Peyer's patch (tissue), 4 donors: ENCODE results near the gene PPARGC1A. TPM values are rescaled to one million over a fixed set of nuclear protein-coding genes. Genes with fewer than 3 reads are reported as not detected.

ENCODE experiments used
- DNase-seq, 3 donors: peaks; one replicate each; pipeline ENCODE4 v3.0.0-alpha.2; 2017 to 2019
- H3K27ac ChIP-seq, 4 donors: fragments of 200-600 bp; sonication (generic); one replicate each; pipeline ENCODE4 v1.5.1; 2016 to 2019
- H3K27me3 ChIP-seq, 2 donors: fragments of 200-600 bp; sonication (generic); one replicate each; pipeline ENCODE4 v1.5.1; 2019
- H3K36me3 ChIP-seq, 3 donors: fragments of 200-600 bp; sonication (generic); one replicate each; pipeline ENCODE4 v1.5.1; 2016 to 2019
- H3K4me1 ChIP-seq, 4 donors: fragments of 200-600 bp; sonication (generic); one replicate each; pipeline ENCODE4 v1.5.1; 2016 to 2019
- H3K4me3 ChIP-seq, 4 donors: fragments of 200-600 bp; sonication (generic); 1 replicate in 3 of 4; 2 replicates in 1 of 4; pipeline ENCODE4 v1.5.1; 2016 to 2019; ENCODE audit warnings: mild to moderate bottlenecking in 1 of 4
- H3K9me3 ChIP-seq, 4 donors: fragments of 200-600 bp; sonication (generic); one replicate each; pipeline ENCODE4 v1.5.1; 2016 to 2019; ENCODE audit warnings: mild to moderate bottlenecking in 1 of 4
- POLR2A ChIP-seq, 2 donors: fragments of 450-650 bp; IDR thresholded peaks; one replicate each; pipeline ENCODE4 v1.5.1; 2017; ENCODE audit warnings: antibody characterized with exemption in 2 of 2, mild to moderate bottlenecking in 2 of 2, moderate library complexity in 2 of 2
- total RNA-seq, 4 donors: library from RNA; depleted of rRNA; stranded (reverse); fragments of >200 nt; gene quantifications; one replicate each; pipeline ENCODE4 v1.1.0, GENCODE V29; 2016
- TF ChIP-seq, protein P1 (sequence below), 6 experiments: fragments of 450-650 bp in 4 of 6; fragments of 200-600 bp in 2 of 6; sonication (generic) in 1 of 6; IDR thresholded peaks; one replicate each; pipeline ENCODE4 v1.5.1; 2017 to 2019; ENCODE audit warnings: antibody characterized with exemption in 6 of 6, mild to moderate bottlenecking in 3 of 6, moderate library complexity in 1 of 6

Gene PPARGC1A
- total RNA-seq, 4 donors from 2014 or later: 53.6 to 106 (median 66.0) TPM

DNA sequence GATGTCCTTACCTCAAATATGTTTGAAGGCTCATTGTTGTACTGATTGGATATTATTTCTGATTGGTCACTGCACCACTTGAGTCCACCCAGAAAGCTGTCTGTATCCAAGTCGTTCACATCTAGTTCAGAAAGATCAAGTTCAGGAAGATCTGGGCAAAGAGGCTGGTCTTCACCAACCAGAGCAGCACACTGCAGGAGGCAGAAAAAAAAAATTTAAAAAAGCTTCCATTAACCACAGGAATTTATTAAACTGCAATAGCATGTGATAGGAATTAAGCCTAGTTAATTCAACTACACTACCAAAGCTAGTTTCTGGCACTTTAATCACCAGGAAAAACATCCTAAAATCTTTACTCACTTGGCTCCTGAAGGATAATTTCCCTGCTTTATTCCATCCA is 5.1 kb downstream of the PPARGC1A start:
- H3K27me3 ChIP-seq: no peaks in the 10 kb centered on the region
- DNase-seq: no peak
- TF ChIP-seq, protein P1, sequence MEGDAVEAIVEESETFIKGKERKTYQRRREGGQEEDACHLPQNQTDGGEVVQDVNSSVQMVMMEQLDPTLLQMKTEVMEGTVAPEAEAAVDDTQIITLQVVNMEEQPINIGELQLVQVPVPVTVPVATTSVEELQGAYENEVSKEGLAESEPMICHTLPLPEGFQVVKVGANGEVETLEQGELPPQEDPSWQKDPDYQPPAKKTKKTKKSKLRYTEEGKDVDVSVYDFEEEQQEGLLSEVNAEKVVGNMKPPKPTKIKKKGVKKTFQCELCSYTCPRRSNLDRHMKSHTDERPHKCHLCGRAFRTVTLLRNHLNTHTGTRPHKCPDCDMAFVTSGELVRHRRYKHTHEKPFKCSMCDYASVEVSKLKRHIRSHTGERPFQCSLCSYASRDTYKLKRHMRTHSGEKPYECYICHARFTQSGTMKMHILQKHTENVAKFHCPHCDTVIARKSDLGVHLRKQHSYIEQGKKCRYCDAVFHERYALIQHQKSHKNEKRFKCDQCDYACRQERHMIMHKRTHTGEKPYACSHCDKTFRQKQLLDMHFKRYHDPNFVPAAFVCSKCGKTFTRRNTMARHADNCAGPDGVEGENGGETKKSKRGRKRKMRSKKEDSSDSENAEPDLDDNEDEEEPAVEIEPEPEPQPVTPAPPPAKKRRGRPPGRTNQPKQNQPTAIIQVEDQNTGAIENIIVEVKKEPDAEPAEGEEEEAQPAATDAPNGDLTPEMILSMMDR (IDR thresholded peaks at IDR 0.05): no peak
- TF ChIP-seq POLR2A (IDR thresholded peaks at IDR 0.05): no peak
- no peaks in the 10 kb centered on the region for H3K9me3 ChIP-seq
- peaks cover 0 to 4% (median 0%) of the 10 kb centered on the region in 4 donors for H3K4me1 ChIP-seq
- no peak overlapping the region for H3K4me3 ChIP-seq
- no peak overlapping the region for H3K27ac ChIP-seq
- no peaks in the 10 kb centered on the region for H3K36me3 ChIP-seq

DNA sequence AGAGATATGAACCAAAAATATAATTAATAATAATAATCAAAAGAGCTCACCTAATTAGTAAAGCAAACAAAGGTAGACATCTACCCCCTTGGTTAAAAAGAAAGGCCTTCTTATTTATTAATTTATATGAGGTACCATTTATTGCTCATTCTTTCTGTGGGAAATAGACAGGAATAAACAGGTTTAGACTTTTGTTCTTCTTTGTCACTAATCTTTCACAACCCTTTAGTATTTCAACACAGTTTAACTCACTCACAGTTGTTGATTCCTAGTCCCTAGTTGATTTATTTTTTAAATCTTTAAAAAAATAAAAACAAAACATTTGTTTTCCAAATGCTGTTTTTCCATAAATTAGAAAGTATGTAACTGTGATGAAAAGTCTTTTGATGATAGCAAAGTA is 5.6 kb downstream of the PPARGC1A start:
- Histone ChIP-seq H3K27me3 (no peaks in the 10 kb centered on the region), H3K4me3 (no peak overlapping the region), H3K4me1 (peaks cover 0 to 9% (median 0%) of the 10 kb centered on the region in 4 donors), H3K27ac (no peak overlapping the region), H3K36me3 (no peaks in the 10 kb centered on the region), H3K9me3 (no peaks in the 10 kb centered on the region)
- DNase-seq: no peak
- TF ChIP-seq, protein P1 (IDR thresholded peaks at IDR 0.05): no peak
- TF ChIP-seq POLR2A (IDR thresholded peaks at IDR 0.05): no peak

DNA sequence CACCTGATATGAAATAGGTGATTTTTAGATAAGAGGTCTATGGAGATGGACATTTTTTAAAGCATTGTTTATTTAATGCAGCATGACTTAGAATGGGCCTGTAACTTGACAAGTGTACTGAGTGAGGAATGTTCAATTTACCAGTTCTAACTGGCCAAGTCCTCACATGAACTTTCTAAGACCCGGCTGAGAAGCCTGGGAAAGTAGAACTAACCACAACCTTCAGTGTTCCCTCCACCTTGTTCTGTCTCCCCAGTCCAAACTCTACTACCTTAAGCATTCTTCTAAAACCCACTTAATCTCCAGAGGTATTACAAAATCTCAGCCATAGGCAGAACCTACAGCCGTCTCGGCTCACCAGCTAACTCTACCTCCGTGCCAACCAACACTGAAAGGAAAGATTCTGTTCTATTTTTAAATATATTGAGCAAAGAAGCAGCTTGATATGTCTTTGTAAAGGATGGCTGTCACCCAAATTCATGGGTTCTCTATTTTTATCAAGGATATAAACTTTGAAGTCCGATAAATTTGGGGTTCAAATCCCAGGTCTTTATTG is 6.8 kb downstream of the PPARGC1A start:
- no peaks in the 10 kb centered on the region for H3K9me3 ChIP-seq
- no peak overlapping the region for H3K4me3 ChIP-seq
- no peak for DNase-seq
- no peaks in the 10 kb centered on the region for H3K36me3 ChIP-seq
- TF ChIP-seq, protein P1 (IDR thresholded peaks at IDR 0.05): no peak
- no peak for TF ChIP-seq POLR2A (IDR thresholded peaks at IDR 0.05)
- H3K4me1 ChIP-seq: peaks cover 0 to 20% (median 0%) of the 10 kb centered on the region in 4 donors
- H3K27me3 ChIP-seq: no peaks in the 10 kb centered on the region
- H3K27ac ChIP-seq: no peak overlapping the region

DNA sequence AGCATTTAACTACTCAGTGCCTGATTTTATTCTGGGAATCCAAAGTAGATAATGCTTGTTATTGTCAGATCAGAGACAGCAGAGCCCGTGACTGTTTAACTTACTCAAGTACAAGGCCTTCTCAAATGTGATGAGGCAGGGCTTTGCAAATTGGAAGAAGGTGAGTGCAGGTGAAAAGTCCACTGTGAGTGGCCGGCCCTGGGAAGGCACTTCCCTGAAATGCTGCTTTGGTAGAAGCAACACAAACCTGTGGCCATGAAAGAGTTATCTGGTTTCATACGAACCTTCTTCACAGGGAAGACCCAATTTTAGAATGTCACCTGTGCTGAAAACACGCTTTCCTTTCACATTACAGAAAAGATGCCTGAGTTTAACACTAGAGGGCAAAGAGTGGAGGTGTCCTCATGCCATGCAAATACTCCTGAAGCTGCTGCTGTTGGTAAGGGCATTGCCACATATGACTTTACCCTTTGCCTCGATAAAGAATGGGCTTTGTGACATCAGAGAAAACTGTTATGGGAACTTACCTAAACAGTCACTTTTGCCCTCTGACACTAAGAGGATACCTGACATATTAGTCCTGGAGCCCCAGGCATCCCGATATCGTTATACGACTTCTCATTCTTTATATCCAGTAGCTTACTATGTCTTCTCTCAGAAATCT is 8.0 kb downstream of the PPARGC1A start:
- DNase-seq: peak in 1 of 3 donors; percentile 49
- no peaks in the 10 kb centered on the region for H3K36me3 ChIP-seq
- peaks cover 0 to 27% (median 0%) of the 10 kb centered on the region in 4 donors for H3K4me1 ChIP-seq
- no peak overlapping the region for H3K4me3 ChIP-seq
- no peaks in the 10 kb centered on the region for H3K9me3 ChIP-seq
- no peak for TF ChIP-seq POLR2A (IDR thresholded peaks at IDR 0.05)
- TF ChIP-seq, protein P1 (IDR thresholded peaks at IDR 0.05): peak in 3 of 6 experiments; percentile 36 to 56 (median 46)
- H3K27ac ChIP-seq: peak overlapping the region in 2 of 4 donors; percentile 24 to 50
- no peaks in the 10 kb centered on the region for H3K27me3 ChIP-seq

DNA sequence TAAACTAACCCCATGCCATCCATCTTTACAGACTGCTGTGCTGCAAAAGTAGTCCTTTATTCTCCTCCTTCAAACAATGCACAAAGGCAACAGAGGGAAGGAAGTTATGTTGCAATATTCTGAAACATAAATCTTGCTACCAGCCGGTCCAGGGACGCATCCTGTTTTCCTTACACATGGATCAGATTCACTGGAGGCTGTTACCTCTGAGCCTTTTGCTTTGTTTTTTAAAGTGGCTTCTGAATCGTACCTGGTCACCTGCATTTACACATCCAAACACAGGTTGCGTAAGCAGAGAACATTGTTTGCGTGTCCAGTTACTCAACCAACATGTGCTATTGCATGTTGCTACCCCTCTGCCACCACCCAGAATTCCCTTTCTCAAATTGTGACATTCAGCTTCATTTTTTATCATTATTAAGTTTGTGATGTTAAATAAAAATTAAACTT is 8.8 kb downstream of the PPARGC1A start:
- Histone ChIP-seq H3K27me3 (no peaks in the 10 kb centered on the region), H3K9me3 (no peaks in the 10 kb centered on the region), H3K4me3 (no peak overlapping the region), H3K27ac (peak overlapping the region in 1 of 4 donors; percentile 24), H3K36me3 (no peaks in the 10 kb centered on the region), H3K4me1 (peaks cover 0 to 33% (median 0%) of the 10 kb centered on the region in 4 donors)
- TF ChIP-seq, protein P1 (IDR thresholded peaks at IDR 0.05): no peak
- no peak for TF ChIP-seq POLR2A (IDR thresholded peaks at IDR 0.05)
- DNase-seq: no peak
